SK-N-SH treated with all-trans-retinoic acid at 6 μM for 48 hours (cell line): ENCODE measurements around the gene TMEM181.

ENCODE experiments used
- ARNTL ChIP-seq: fragments of 450-650 bp; formaldehyde crosslinking; IDR thresholded peaks from 2 replicates; pipeline ENCODE4 v1.5.0; 2020; ENCODE audit warnings: low read depth, mild to moderate bottlenecking, moderate library complexity, borderline replicate concordance
- CREB5 ChIP-seq: fragments of 250-450 bp; sonication (Bioruptor Pico); IDR thresholded peaks from 2 replicates; pipeline ENCODE4 v1.5.1; 2020; ENCODE audit warnings: low read depth, mild to moderate bottlenecking, moderate library complexity
- CSDC2 ChIP-seq: fragments of 250-450 bp; sonication (Bioruptor Pico); IDR thresholded peaks from 2 replicates; pipeline ENCODE4 v1.5.0; 2020; ENCODE audit warnings: mild to moderate bottlenecking, moderate library complexity
- ESRRG ChIP-seq: fragments of 250-450 bp; sonication (Bioruptor Pico); IDR thresholded peaks from 2 replicates; pipeline ENCODE4 v1.6.1; 2021; ENCODE audit warnings: mild to moderate bottlenecking
- ISL1 ChIP-seq: fragments of 250-450 bp; sonication (Bioruptor Pico); IDR thresholded peaks from 2 replicates; pipeline ENCODE4 v2.1.2; 2022; ENCODE audit warnings: mild to moderate bottlenecking, moderate library complexity
- PATZ1 ChIP-seq: fragments of 250-450 bp; sonication (Bioruptor Pico); IDR thresholded peaks from 2 replicates; pipeline ENCODE4 v1.8.0; 2020; ENCODE audit warnings: mild to moderate bottlenecking, moderate library complexity, borderline replicate concordance
- TSHZ2 ChIP-seq: fragments of 250-450 bp; sonication (Bioruptor Pico); IDR thresholded peaks from 2 replicates; pipeline ENCODE4 v1.5.0; 2020; ENCODE audit warnings: mild to moderate bottlenecking, moderate library complexity
- ZC3H10 ChIP-seq: fragments of 250-450 bp; sonication (Bioruptor Pico); IDR thresholded peaks from 2 replicates; pipeline ENCODE4 v1.5.1; 2021; ENCODE audit warnings: mild to moderate bottlenecking, moderate library complexity
- ZFP3 ChIP-seq: fragments of 250-450 bp; sonication (Bioruptor Pico); IDR thresholded peaks from 2 replicates; pipeline ENCODE4 v1.5.0; 2020; ENCODE audit warnings: mild to moderate bottlenecking, moderate library complexity
- ZFP30 ChIP-seq: fragments of 450-650 bp; formaldehyde crosslinking; IDR thresholded peaks from 2 replicates; pipeline ENCODE4 v1.5.0; 2022; ENCODE audit warnings: mild to moderate bottlenecking, moderate library complexity
- ZNF565 ChIP-seq: fragments of 450-650 bp; formaldehyde crosslinking; conservative IDR thresholded peaks from 2 replicates; pipeline ENCODE4 v1.5.0; 2020; ENCODE audit warnings: low read depth, mild to moderate bottlenecking, moderate library complexity

GRCh38 chr6:158680481-158680880 lies 120.6 kb downstream of the TMEM181 start:
- TF ChIP-seq ARNTL (no peak), PATZ1 (CRISPR knock-in tag) (no peak), TSHZ2 (CRISPR knock-in tag) (no peak), ZNF565 (CRISPR knock-in tag) (no peak), CREB5 (CRISPR knock-in tag) (no peak), ZC3H10 (CRISPR knock-in tag) (no peak), ESRRG (no peak), ZFP30 (no peak), ISL1 (no peak), ZFP3 (CRISPR knock-in tag) (no peak), CSDC2 (CRISPR knock-in tag) (no peak)
